C4-2B (cell line): ENCODE results near the gene ZNF77.

ENCODE experiments used
- ZFX ChIP-seq: fragments of 450-650 bp; IDR thresholded peaks from 2 replicates; pipeline ENCODE4 v1.6.1; 2017
- TF ChIP-seq, protein P1 (sequence below): fragments of 450-650 bp; conservative IDR thresholded peaks from 2 replicates; pipeline ENCODE4 v1.5.1; 2017; ENCODE audit warnings: mild to moderate bottlenecking

DNA sequence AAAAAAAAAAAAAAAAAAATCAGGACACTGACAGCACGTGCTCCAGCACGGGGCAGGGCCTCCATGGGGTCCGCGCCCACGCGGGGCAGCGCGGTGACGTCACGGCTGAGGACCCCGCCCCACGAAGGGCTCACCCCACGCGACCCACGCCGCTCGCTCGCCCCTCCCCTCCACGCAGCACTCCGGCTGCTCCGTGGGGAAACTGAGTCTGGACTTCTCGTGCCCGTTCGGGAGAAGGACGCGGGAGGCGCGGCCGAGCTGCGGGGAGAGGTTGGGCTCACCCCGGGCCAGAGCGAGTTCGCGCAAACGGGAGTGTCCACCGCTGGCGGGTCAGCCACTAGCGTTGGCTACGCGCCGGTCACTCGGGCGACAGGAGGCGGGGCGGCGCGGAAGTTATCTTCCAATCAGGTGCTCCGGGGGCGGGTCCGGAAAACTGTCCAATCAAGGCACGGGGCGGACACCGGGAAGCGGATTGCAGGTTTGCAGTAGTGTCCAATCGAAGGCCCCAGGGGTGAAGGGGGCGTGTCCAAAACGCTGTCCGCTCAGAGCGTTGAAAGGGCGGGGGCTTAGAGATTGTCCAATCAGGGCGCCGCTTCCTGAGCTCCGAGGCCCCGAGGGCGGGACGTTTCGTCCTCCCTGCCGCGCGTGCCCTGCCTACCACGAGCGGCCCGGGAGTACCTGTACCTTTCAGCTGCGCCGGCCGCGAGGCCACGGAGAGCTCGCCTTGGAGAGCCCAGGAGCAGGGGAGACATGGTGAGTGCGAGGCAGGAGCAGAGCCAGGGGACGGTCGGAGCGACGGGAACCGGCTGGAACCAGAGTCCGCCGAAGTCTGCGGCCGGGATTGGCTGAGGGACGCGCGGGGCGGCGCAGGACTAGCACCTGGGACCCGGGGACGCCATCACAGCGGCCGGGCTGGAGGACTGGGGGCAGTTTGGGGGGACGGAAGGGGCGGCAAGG is 44.2 kb downstream of the ZNF77 start, which contains the start of gene ZNF57:
- TF ChIP-seq, protein P1, sequence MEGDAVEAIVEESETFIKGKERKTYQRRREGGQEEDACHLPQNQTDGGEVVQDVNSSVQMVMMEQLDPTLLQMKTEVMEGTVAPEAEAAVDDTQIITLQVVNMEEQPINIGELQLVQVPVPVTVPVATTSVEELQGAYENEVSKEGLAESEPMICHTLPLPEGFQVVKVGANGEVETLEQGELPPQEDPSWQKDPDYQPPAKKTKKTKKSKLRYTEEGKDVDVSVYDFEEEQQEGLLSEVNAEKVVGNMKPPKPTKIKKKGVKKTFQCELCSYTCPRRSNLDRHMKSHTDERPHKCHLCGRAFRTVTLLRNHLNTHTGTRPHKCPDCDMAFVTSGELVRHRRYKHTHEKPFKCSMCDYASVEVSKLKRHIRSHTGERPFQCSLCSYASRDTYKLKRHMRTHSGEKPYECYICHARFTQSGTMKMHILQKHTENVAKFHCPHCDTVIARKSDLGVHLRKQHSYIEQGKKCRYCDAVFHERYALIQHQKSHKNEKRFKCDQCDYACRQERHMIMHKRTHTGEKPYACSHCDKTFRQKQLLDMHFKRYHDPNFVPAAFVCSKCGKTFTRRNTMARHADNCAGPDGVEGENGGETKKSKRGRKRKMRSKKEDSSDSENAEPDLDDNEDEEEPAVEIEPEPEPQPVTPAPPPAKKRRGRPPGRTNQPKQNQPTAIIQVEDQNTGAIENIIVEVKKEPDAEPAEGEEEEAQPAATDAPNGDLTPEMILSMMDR, result no peak
- TF ChIP-seq ZFX, result no peak
